Activated CD4-positive, alpha-beta T cell treated with anti-CD3 and anti-CD28 coated beads for 24 hours (primary cell): ENCODE results near the gene KRT80.

Experiments used
- DNase-seq, 2 donors: peaks; one replicate each; pipeline ENCODE4 v3.0.0-alpha.2; 2020; ENCODE audit warnings: low read depth in 2 of 2

Gene KRT80

DNA sequence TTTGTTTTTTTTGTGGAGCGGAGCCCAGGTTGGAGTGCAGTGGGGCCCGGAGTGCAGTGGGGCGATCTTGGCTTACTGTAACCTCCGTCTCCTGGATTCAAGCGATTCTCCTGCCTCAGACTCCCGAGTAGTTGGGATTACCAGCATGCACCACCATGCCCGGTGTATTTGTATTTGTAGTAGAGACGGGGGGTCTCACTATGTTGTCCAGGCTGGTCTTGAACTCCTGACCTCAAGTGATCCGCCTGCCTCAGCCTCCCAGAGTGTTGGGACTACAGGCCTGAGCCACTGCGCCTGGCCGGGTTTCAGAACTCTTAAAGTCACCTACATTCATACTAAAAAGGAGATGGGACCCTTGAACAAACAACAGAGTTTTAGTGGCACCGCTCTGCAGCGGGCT, 52.7 kb downstream of the KRT80 start:
- no peak for DNase-seq

GRCh38 chr12:52137746-52138145, 54.1 kb downstream of the KRT80 start:
- no peak for DNase-seq

DNA sequence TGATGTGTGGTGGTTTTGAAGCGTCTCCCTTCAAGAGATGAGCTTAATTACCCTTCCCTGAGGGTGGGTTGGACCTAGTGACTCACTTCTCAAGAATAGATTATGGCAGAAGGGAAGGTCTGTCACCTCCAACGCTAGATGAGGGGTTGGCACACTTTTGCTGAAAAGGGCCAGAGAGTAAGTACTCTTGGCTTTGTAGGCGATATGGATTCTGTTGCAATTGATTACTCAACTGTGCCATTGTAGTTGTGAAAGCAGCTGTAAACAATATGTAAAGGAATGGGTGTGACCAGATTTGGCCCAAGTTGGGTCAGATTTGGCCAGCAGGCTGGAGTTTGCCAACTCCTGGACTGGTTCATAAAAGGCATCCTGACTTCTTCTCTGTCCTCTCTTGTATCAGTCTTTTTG, 59.1 kb downstream of the KRT80 start:
- DNase-seq = no peak

DNA sequence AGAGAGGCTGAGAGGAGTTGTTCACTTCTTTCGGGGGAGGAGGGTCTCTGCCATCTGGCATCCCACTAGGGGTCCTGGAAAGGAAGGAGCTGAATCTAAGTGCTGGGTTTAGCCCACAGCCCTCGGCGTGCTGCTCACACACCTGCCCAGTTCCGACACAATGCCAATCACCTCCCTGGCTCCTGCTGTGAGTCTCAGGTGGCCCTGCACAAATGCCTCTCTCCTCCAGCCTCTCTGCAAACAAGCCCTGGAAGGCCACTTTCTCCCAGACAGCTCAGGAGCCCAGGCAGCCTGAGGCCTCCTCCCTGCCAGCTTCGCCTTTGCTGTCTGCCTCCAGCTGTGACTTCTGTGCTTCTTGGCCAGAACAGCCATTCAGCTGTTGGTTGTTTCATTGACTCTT, 61.1 kb downstream of the KRT80 start:
- no peak for DNase-seq

- DNase-seq = no peak
Measured at GRCh38 chr12:52127683-52128450, 63.9 kb downstream of the KRT80 start.

GRCh38 chr12:52126605-52127578, 64.9 kb downstream of the KRT80 start:
- DNase-seq = no peak

- no peak for DNase-seq
Measured at GRCh38 chr12:52126050-52126604, 65.7 kb downstream of the KRT80 start.

DNA sequence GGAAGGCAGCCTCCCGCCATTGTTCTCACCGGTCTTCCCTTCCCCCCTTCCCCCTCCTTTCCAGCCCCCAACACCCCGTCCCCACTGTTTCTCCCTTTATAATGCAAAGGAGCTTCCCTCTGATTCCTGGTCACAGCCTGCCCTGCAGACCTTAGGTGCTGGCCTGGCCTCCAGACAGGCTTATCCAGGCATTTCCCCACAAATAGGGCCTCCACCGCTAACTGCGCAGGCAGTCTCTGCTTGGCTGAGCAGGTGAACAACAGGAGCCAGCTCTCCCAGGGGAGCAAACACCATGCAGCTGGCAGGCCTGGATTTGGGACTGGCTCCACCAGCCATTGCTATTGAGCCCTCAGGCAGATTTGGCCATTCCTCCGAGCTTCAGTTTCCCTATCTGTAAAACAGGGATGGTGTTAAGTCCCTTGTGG, 66.3 kb downstream of the KRT80 start:
- no peak for DNase-seq

DNA sequence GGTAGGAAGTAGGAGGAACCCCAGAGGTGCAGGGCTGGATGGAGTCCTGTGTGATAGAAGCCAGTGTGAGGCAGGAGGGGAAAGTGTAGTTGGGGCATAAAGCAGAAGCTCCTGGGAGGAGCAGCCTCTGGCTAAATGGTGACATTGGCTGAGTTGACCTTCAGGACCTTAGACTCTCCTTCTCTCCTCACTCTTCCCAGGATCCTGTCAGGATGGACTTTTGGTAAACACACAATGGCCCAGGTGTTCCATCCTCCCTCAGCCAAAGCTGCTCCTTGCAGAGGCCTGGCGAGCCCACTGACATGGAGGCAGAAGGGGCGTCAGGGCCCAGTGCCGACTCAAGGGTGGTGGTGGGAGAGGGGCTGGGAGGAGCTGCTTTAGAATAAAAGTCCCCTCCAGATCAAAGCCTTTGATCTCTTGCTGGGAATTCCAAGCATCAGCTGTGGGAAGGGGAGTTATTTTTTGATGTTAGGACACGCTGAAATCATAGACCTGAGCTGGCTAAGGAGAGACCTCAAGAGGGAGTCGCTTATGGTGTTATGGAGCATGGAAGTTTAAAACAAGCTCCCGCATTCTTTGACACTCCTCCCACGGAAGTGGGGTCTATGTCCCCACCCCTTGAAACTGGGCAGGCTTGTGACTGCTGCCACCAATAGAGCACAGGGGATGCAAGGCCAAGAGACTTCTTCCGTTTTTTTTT, 68.2 kb downstream of the KRT80 start:
- DNase-seq = no peak

- no peak for DNase-seq
Measured at GRCh38 chr12:52122904-52123303, 68.9 kb downstream of the KRT80 start.

- no peak for DNase-seq
Measured at GRCh38 chr12:52122540-52122871, 69.3 kb downstream of the KRT80 start.

GRCh38 chr12:52121824-52122539, 69.8 kb downstream of the KRT80 start:
- DNase-seq = peak; percentile 50 to 59

DNA sequence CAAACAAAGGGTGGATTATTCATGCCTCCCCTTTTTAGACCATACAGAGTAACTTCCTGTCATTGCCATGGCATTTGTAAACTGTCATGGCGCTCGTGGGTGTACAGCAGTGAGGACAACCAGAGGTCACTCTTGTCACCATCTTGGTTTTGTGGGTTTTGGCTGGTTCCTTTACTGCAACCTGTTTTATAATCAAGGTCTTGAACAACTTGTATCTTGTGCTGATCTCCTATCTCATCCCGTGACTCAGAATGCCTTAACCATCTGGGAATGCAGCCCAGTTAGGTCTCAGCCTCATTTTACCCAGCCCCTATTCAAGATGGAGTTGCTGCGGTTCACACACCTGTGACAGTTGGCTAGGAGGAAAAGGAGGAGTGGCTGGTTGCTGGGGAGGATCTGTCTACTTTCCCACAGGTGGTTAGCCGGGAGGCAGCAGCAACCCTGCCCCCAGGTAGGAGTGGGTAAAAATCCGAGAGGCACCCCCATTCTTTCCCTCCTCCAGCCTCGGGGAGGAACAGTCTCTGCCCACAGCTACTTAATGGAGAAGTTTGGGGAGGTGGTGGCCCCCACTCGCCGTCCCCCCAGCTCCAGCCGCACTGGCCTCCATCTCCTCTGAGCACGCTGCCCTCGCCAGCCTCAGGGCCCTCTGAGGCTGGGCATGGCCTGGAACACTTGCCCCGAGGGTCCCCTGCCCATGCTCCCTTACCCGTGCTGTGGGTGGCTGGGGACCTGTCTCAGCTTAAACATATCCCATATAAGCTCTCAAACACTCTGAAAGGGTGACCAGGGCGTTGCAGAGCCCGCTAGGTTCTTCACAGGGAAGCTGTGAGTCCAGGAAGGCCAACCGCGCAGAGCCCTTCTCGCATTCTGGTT, 70.6 kb downstream of the KRT80 start:
- DNase-seq = no peak

- DNase-seq = no peak
Measured at GRCh38 chr12:52119398-52120254, 72.2 kb downstream of the KRT80 start.
